A673 (cell line): ENCODE results near the gene KRTAP5-6. TPM values are rescaled to one million over a fixed set of nuclear protein-coding genes. Genes with fewer than 3 reads are reported as not detected.

Source experiments
- BruUV-seq: library from RNA; stranded (reverse); fragments of 400-500 nt; replicated peaks from 2 replicates; lab custom pipeline; 2021; lab: Mats Ljungman, UMichigan
- CTCF ChIA-PET: fragments of 300-600 bp; sonication (Branson Sonifier 250); formaldehyde crosslinking; loops from one replicate; lab custom pipeline; 2022; ENCODE audit warnings: antibody characterized with exemption; lab: Charles Lee
- POLR2A ChIA-PET: fragments of 300-600 bp; sonication (Branson Sonifier 250); formaldehyde crosslinking; loops from one replicate; lab custom pipeline; 2022; ENCODE audit warnings: antibody characterized with exemption; ENCODE audit not compliant: low non-redundant PET; lab: Charles Lee
- DNase-seq: peaks from one replicate; pipeline ENCODE4 v3.0.0-alpha.2; 2015; ENCODE audit warnings: low spot score
- H3K27ac ChIP-seq: fragments of 200-600 bp; sonication (generic); 2 replicates; pipeline ENCODE4 v1.5.1; 2016; ENCODE audit warnings: mixed run types, low read depth, mild to moderate bottlenecking, mixed read lengths, antibody characterized with exemption, low read length; ENCODE audit not compliant: poor library complexity, severe bottlenecking
- H3K27me3 ChIP-seq: fragments of 200-600 bp; sonication (generic); replicated peaks from 2 replicates; pipeline ENCODE4 v1.6.1; 2017; ENCODE audit warnings: mixed run types, low read depth, mild to moderate bottlenecking, mixed read lengths, antibody characterized with exemption, low read length; ENCODE audit not compliant: insufficient read depth, poor library complexity
- H3K36me3 ChIP-seq: fragments of 200-600 bp; sonication (generic); 2 replicates; pipeline ENCODE4 v1.6.1; 2016; ENCODE audit warnings: mixed run types, mild to moderate bottlenecking, mixed read lengths, antibody characterized with exemption, low read length; ENCODE audit not compliant: insufficient read depth, poor library complexity, severe bottlenecking
- H3K4me1 ChIP-seq: fragments of 200-600 bp; sonication (generic); 2 replicates; pipeline ENCODE4 v1.6.1; 2017; ENCODE audit warnings: mixed run types, mild to moderate bottlenecking, mixed read lengths, antibody characterized with exemption, low read length; ENCODE audit not compliant: insufficient read depth, poor library complexity, severe bottlenecking
- H3K4me3 ChIP-seq: fragments of 200-600 bp; sonication (generic); 2 replicates; pipeline ENCODE4 v1.5.1; 2016; ENCODE audit warnings: low read depth, mixed run types, mild to moderate bottlenecking, mixed read lengths, low read length; ENCODE audit not compliant: poor library complexity, severe bottlenecking
- H3K9me3 ChIP-seq: fragments of 200-600 bp; sonication (generic); 2 replicates; pipeline ENCODE4 v1.6.1; 2016; ENCODE audit warnings: mixed run types, low read depth, mild to moderate bottlenecking, mixed read lengths, antibody characterized with exemption, low read length; ENCODE audit not compliant: poor library complexity, severe bottlenecking
- EZH2 ChIP-seq: fragments of 200-600 bp; sonication (generic); IDR thresholded peaks from 2 replicates; pipeline ENCODE4 v1.6.1; 2017; ENCODE audit warnings: borderline replicate concordance, low read depth, mild to moderate bottlenecking, mixed read lengths, antibody characterized with exemption, low read length; ENCODE audit not compliant: poor library complexity, severe bottlenecking
- intact Hi-C: fragments of 100-400 bp; cut with micrococcal nuclease; formaldehyde crosslinking; loops from one replicate; pipeline ENCODE4 v1.10.0; 2022; ENCODE audit not compliant: unreplicated experiment
- total RNA-seq: library from RNA; stranded (reverse); gene quantifications from 2 replicates; pipeline ENCODE4 v1.2.3, GENCODE V29; 2021
- TF ChIP-seq, protein P1 (sequence below): fragments of 300-800, 200-600 bp; sonication (generic); conservative IDR thresholded peaks from 2 replicates; pipeline ENCODE4 v1.5.1; 2017; ENCODE audit warnings: low read depth, mild to moderate bottlenecking, antibody characterized with exemption, low read length, moderate library complexity, mixed read lengths

KRTAP5-6 gene
- total RNA-seq, 1 experiment from 2014 or later, result not detected

DNA sequence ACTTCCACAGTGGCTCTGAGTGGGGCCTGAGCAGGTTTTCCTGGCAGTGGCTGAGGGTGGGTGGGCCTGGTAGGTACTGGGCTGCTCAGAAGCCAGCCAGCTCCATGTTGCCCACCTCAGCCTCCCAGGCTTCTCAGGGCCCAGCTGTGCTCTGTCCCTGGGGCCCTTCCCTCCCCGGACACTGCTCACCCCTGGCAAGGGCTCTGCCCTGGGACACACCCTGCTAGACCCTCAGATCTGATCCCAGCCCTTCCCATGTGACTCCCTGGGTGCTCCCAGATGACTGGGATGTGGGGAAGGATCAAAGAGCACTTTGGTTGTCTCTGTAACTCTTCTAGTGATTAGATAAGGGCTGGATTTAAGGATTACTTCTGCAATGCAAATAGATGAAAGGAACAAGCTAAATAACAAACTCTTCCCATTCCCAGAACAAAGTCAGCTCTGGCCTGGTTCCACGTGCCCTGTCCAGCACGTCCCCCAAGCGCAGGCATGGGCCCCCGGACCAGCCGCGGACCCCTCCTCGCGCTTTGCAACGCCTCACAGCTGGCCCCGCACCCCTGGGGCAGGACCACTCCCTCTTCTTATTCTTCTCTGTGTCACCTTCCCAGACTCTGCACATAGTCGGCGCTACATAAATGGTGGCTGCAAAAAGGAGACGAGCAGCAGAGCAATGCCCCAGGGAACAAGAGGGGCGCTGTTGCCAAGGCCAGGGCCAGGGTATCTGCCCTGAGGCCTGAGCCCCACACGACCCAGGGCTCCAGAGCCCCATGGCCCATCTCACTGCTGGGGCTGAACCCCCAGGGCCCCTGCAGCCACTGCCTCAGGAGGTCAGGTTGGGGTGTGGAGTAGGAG is 5.7 kb upstream of the KRTAP5-6 start:
- H3K36me3 ChIP-seq, result no peaks in the 10 kb centered on the region

DNA sequence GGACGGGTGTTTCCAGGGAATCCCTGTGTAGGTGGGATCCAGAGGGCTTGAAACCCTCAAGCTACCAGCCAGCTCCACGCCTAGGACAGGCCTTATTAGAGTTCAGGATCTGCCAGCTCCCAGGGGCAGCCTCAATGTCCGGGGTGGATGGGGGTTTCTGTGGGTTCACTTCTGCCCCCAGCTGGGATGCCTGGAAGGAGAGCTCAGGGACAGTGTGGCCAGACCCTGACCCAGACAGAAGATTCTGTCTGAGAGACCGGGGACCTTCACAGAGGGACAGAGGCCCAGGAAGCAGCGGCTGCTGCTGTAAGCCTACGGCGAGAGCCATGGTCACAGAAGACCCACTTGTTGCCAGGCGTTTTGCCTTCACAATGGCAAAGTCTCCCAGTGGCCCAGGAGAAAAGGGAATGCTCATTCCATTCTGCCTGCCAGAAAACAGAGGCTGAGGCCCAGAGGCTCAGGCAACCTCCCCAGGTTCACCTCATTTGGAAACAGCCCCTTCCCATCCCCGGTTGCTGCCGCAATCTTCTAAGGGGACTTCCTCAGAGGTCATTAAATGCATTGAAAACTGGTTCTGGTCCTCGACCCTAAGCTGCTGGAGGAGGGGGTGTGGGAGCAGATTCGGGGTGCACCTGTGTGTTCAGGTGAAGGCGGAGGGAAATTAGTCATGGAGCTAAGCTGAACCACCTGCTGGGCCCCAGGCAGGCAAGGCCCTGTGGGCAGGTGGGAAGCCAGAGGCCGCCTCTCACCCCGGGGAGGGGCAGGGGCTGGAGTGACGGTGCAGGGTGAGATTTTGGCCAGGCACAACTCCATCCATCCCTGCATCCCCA is 4.9 kb upstream of the KRTAP5-6 start:
- DNase-seq, result no peak
- Histone ChIP-seq H3K36me3 (no peaks in the 10 kb centered on the region), H3K27ac (no peak overlapping the region), H3K9me3 (no peaks in the 10 kb centered on the region), H3K27me3 (no peaks in the 10 kb centered on the region), H3K4me1 (no peaks in the 10 kb centered on the region), H3K4me3 (no peak overlapping the region)
- no peak for TF ChIP-seq EZH2
- TF ChIP-seq, protein P1, sequence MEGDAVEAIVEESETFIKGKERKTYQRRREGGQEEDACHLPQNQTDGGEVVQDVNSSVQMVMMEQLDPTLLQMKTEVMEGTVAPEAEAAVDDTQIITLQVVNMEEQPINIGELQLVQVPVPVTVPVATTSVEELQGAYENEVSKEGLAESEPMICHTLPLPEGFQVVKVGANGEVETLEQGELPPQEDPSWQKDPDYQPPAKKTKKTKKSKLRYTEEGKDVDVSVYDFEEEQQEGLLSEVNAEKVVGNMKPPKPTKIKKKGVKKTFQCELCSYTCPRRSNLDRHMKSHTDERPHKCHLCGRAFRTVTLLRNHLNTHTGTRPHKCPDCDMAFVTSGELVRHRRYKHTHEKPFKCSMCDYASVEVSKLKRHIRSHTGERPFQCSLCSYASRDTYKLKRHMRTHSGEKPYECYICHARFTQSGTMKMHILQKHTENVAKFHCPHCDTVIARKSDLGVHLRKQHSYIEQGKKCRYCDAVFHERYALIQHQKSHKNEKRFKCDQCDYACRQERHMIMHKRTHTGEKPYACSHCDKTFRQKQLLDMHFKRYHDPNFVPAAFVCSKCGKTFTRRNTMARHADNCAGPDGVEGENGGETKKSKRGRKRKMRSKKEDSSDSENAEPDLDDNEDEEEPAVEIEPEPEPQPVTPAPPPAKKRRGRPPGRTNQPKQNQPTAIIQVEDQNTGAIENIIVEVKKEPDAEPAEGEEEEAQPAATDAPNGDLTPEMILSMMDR, result no peak
- POLR2A ChIA-PET, result no interaction called here
- intact Hi-C loops, result loop anchor here (2.0 kb wide), 1 partner anchor 465 kb away; no protein-coding TSS in a partner anchor
- CTCF ChIA-PET, result interaction anchor here (0.5 to 2.4 kb wide), 4 partner anchors 39 to 459 kb away, joined by 3 to 44 read pairs (median 8); no protein-coding TSS in a partner anchor
- no TSS peak for BruUV-seq

More for the DNA sequence above, 5.7 kb upstream of the KRTAP5-6 start:
- no peak overlapping the region for H3K4me3 ChIP-seq
- H3K27me3 ChIP-seq, result no peaks in the 10 kb centered on the region
- no peak for TF ChIP-seq EZH2
- TF ChIP-seq, protein P1, result no peak
- H3K4me1 ChIP-seq, result no peaks in the 10 kb centered on the region
- intact Hi-C loops, result no loop called here
- no peak overlapping the region for H3K27ac ChIP-seq
- POLR2A ChIA-PET, result no interaction called here
- DNase-seq, result no peak
- no peaks in the 10 kb centered on the region for H3K9me3 ChIP-seq
- no TSS peak for BruUV-seq
- CTCF ChIA-PET, result interaction anchor here (0.5 to 1.3 kb wide), 2 partner anchors 39 to 142 kb away, joined by 3 to 8 read pairs; no protein-coding TSS in a partner anchor

DNA sequence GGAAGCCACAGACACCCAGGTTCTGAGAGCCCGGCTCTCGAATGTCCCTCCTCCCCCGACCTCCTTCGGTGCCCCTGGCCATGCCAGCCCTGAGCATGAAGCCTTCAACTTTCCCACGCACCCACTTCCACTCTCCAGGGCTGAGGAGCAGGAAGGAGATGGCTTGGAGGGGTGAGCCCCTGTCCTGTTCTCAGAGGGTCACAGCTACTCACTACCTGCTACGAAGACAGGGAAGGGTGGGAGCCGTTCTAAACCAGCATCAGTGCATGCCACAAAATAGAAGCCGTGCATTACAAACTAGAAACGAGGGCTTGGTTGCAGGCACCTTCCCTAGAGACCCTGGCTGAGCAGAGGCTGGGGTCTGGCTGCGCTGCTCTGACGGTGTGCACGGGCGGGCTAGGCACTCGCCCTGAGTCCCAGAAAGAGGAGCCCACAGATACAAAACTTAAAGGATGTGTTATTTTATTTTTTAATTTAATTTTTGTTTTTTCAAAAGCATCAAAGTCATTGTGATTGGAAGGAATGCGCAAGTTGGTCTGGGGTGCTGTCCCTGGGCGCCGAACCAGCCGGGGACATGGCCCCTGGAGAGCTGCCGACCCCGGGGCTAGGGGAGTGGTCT is 4.2 kb upstream of the KRTAP5-6 start:
- ChIA-PET POLR2A (no interaction called here), CTCF (interaction anchor here (2.0 to 2.4 kb wide), 3 partner anchors 40 to 458 kb away, joined by 8 to 101 read pairs (median 44); no protein-coding TSS in a partner anchor)
- TF ChIP-seq EZH2, result no peak
- TF ChIP-seq, protein P1, result no peak
- DNase-seq, result no peak
- BruUV-seq, result no TSS peak
- H3K4me1 ChIP-seq, result no peaks in the 10 kb centered on the region
- no peak overlapping the region for H3K27ac ChIP-seq
- no peak overlapping the region for H3K4me3 ChIP-seq
- no peaks in the 10 kb centered on the region for H3K36me3 ChIP-seq
- no peaks in the 10 kb centered on the region for H3K9me3 ChIP-seq
- intact Hi-C loops, result loop anchor here (1.0 to 2.0 kb wide), 2 partner anchors 139 to 464 kb away; no protein-coding TSS in a partner anchor
- no peaks in the 10 kb centered on the region for H3K27me3 ChIP-seq
